HG02763 (cell line): ENCODE results near the gene TRPV3.
"Not testable (repeated sequence)": the region's sequence is repeated elsewhere in the genome, so short reads cannot be mapped to it uniquely, and the experiment has no call there.

Experiments
- ATAC-seq: cut with Tn5 transposase; IDR thresholded peaks from one replicate; pipeline ENCODE4 v1.9.1; 2021; ENCODE audit warnings: mild to moderate bottlenecking, moderate library complexity; ENCODE audit not compliant: unreplicated experiment

TRPV3 gene

DNA sequence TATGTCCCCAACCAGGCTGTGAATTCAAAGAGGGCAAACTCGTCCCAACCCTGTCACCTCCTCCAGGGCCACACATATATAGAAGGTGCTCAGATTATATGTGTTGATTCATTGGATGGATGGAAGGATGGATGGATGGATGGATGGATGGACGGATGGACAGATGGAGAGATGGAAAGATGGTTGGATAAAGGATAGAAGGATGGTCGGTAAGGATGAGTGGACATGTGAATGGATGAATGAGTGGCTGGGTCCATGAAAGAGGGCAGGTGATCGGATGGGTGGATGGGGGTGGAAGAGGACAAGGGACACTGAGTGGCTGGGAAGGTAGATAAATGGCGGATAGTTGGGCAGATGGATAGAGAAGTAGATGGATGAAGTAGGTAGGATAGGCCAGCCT is 30.1 kb downstream of the TRPV3 start:
- no peak for ATAC-seq

- no peak for ATAC-seq
These were observed 30.6 kb downstream of the TRPV3 start for GRCh38 chr17:3526971-3527370.

GRCh38 chr17:3526491-3526890 is 31.1 kb downstream of the TRPV3 start:
- no peak for ATAC-seq

DNA sequence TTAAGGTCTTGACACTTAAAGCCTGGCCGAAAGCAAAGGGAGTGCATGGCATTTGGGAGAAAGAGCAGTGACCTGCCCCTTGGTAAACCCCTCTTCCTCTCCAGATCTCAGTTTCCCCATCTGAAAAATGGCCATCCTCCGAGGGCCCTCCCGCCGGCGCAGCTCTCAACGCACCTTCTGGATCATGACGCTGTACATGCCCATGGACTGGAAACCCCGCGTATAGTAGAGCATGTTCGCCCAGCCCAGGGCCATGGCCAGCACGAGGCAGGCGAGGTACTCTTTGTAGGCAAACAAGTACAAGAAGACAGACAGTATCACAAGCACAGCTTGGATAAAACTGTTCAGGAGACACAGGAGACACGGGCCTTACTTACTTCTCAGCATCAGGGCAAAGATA is 33.6 kb downstream of the TRPV3 start:
- ATAC-seq: no peak

DNA sequence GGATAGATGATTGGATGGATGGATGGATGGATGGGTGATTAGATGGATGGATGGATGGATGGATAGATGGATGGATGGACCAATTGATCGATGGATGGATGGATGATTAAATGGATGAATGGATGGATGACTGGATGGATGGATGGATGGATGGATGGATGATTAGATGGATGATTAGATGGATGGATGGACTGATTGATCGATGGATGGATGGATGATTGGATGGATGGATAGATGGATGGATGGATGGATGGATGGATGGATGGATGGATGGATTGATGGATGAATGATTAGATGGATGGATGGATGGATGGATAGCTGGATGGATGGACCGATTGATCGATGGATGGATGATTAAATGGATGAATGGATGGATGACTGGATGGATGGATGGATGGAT is 38.1 kb downstream of the TRPV3 start:
- ATAC-seq: not testable (repeated sequence)

DNA sequence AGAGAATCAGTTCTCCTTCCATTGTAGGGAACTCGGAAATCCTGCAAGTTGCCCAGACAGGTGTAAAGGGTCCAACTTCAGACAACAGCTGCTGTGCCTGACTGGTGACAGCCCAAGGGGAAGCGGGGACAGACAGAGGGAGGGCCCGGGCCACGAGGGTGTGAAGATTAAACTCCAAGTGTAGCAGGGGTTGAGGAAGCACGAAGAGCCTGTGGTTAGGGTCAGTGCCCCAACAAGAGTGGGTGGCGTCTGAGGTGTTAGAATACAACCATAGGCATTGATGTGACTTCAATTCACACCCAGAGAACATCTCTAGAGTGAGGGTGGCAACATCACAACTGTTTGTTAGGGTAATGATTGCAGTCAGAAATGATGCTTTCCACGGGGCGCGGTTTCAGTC is 42.7 kb downstream of the TRPV3 start:
- ATAC-seq: no peak

DNA sequence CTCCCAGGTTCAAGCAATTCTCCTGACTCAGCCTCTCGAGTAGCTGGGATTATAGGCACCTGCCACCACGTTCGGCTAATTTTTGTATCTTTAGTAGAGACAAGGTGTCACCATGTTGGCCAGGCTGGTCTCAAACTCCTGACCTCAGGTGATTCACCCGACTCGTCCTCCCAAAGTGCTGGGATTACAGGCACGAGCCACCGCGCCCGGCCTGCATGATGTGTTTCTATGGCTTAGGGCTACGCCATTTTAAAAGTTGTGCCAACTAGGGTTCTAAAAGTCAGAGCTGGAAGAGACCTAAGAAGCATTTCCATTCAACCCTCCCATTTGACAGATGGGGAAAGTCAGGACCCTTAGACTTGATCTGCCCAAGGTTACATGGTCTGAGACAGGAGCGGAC is 43.4 kb downstream of the TRPV3 start:
- not testable (repeated sequence) for ATAC-seq

- ATAC-seq: no peak
These were observed 44.1 kb downstream of the TRPV3 start for GRCh38 chr17:3513305-3514035.

DNA sequence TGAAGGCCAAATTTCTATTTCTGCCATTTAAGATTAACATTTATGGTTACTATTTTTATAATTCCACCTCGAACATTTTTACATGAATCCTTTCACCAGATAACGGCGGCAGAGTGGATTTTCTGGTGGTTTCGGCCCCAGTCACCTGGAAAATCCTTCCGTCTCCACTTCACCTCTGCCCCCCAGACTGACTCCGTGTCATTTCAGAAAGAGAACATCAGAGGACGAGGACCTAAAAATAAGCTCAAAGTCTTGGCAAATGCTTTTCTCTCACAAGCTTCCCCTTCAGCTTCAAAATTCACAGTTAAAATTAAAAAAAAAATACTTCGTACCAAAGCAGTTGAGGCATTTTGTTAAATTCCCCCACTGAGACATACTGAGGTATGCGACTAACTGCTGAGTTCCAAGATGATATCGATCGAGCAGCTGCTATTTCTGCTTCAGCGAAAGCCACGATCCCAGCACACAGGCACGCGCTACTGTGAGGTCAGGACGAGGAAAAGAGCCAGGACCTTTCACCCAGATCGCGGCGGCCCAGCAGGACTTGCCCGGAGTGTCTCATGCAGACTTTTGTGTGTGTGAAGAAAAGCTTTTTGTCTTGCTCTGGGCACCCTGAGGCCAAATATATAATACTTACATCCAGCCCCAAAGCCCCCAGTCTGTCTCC is 45.0 kb downstream of the TRPV3 start:
- ATAC-seq: no peak

DNA sequence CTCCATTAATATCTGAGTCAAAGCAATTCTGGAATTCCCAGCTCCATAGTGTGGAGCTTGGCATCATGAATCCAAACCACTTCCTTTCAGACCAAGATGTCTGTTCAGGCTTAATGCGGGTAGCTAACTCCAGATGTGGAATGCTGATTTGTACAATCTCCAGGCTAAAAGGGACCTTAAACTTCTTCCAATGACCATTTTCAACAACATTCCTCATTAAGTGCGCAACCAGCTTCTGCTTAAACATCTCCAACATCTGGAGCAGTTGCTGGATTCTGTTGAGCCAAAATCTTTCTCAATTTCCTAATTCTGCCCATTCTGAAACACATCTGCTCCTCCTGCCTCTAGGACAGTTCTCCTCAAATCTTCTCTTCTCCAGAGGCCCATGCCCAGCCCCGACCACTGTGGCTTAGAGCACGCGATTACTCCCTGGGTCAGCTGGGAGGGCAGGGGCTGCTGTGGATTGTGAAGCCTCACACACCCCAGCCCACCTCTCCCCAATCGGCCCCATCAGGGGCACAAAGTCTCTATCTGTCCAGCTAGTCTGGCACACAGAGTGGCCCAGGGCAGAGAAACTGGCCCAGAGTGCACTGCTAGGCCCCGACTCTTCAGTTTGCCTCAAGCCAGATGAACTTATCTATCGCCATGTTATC is 45.6 kb downstream of the TRPV3 start:
- ATAC-seq: no peak

DNA sequence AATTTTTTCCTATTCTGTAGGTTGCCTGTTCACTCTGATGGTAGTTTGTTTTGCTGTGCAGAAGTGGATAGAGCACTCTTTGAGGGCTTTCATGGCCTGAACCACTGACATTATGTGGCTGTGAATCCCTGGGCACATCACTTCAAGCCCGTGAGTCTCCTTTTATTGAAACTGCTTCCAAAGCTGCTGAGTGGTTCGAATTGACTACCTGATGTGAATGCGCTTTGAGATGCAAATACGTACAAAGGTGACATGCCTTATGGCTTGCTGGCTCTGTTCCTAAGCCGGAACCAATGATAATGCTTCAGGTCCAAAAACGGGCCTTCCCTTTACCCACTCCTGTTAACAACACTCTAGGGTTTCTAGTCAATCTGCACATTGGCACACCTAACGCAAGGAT is 47.5 kb downstream of the TRPV3 start:
- no peak for ATAC-seq

GRCh38 chr17:3507869-3508268 is 49.7 kb downstream of the TRPV3 start:
- no peak for ATAC-seq

- no peak for ATAC-seq
These were observed 50.5 kb downstream of the TRPV3 start for GRCh38 chr17:3507071-3507470.

DNA sequence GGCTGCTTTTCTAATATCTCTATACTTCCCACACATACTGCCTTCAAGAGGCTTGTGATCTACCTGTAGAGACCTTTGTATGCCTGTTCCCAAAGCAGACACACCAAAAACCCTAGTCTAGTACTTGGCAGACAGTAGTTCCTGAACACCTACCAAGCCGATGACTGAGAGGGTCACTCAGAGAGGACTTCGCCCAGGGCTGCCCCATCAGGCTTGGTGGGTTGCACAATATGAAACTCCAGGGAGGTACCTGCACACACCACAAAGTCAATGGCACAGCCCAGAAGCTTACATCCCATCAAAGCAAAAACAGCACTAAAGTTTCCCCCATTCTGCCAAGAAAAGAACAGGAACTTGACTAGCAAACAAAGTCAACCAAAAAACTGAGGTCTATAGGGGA is 51.6 kb downstream of the TRPV3 start:
- no peak for ATAC-seq

DNA sequence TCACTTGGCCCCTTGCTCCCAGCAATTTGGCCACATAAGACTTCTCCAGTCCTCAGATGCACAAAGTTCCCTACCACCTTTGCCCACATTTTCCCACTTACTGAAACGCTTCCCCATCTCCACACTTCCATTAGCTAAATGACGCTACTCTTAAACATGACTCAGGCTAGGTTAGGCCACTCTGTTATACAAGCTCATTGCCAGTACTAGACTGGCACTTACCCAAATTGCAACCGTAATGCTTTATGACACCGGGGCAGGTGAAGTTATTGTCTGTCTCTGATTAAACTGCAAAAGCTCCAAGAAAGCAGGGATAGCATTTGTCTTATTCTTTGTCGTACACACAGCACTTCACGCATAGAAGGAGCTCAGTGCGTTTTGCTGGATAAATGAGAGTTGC is 52.6 kb downstream of the TRPV3 start:
- no peak for ATAC-seq

DNA sequence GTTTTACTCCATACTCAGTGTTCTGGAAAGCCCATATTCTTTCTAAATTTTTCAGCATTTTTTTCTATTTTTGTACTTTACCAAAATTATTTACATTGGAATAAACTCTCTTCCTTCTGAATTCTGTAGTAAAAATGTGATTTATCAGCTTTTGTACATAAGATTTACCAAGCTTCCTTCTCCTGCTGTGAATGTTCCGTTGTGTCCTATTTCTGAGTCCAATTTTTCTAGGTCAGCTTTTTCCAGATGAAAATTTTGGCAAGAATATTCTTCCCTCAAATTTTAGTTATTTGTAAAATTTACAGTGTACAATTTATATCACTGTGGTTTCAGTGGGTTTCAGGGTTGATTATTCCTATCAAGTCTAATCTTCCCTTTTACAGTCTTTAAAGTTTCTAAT is 54.3 kb downstream of the TRPV3 start:
- ATAC-seq: no peak

DNA sequence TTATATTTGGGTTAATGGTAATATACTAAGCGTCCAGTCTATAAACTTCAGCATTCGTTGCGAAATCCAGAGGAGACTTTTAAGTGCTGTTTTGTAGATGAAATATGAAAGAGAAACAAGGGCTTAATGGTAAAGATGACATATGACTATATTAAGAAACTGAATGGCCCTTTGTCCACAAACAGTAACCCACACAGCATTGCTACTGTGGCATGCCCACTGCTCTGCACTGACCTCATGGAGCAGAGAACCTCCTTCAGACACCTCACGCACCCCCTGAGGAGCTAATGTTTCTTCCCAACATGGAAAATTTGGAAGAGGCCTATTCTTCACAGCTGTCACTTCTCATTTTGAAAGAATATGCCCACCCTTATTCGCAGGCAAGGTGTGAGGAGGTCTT is 55.1 kb downstream of the TRPV3 start:
- no peak for ATAC-seq

GRCh38 chr17:3501344-3501743 is 56.3 kb downstream of the TRPV3 start:
- no peak for ATAC-seq

- no peak for ATAC-seq
These were observed 60.5 kb downstream of the TRPV3 start for GRCh38 chr17:3497101-3497500.

DNA sequence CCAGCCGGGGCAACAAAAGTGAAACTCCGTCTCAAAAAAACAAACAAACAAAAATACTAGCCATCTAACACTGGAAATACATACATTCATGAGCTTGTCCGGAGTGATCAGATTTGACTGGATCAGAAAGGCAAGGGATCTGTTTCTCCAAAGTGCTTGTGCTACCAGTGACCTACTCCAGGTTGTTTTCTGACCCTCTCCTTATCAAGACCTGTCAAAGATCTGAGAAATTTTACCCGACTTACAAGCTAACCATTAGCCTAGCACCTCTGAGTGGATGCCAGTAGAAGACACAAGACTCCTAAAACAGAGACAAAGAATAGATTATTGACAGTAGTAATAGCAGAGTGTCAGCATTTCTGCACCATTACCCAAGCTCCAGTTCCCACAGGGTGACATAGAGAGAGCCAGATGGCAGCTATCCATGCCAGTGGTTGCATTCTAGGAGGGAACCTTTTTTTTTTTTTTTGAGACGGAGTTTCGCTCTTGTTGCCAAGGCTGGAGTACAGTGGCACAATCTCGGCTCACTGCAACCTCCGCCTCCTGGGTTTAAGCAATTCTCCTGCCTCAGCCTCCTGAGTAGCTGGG is 72.0 kb downstream of the TRPV3 start:
- no peak for ATAC-seq

DNA sequence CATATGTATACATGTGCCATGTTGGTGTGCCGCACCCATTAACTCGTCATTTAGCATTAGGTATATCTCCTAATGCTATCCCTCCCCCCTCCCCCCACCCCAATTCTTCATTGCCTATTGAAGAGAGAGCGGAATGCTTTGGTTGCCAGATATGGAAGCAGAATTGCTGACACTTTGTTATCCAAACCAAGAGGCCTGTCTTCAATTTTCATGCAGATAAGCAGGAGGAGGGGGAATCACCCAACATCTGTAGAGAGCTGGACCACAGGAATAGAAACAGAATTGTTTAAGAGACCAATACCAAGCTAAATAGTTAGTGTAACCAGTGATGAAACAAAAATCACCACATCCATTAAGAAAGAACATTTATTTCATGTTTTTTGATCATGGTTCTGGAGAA is 74.8 kb downstream of the TRPV3 start:
- no peak for ATAC-seq

DNA sequence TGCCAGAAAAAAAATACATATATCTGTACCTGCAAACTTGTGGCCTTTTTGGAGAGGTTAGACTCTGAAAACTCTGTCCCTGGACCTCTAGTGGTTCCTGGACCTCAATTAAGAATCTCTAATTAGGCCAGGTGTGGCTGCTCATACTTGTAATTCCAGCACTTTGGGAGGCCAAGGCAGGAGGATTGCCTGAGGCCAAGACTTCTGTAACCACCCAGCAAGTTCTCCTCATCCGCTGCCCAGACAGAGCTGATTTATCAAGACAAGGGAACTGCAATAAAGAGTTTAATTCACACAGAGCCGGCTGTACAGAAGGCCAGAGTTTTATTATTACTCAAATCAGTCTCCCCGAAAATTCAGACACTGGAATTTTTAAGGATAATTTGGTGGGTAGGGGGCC is 77.6 kb downstream of the TRPV3 start:
- no peak for ATAC-seq
